ENCODE results near the gene OGDHL. TPM values are rescaled to one million over a fixed set of nuclear protein-coding genes. Genes with fewer than 3 reads are reported as not detected.

OGDHL gene
- polyA plus RNA-seq, 1 donor from 2014 or later: 40.7 TPM

DNA sequence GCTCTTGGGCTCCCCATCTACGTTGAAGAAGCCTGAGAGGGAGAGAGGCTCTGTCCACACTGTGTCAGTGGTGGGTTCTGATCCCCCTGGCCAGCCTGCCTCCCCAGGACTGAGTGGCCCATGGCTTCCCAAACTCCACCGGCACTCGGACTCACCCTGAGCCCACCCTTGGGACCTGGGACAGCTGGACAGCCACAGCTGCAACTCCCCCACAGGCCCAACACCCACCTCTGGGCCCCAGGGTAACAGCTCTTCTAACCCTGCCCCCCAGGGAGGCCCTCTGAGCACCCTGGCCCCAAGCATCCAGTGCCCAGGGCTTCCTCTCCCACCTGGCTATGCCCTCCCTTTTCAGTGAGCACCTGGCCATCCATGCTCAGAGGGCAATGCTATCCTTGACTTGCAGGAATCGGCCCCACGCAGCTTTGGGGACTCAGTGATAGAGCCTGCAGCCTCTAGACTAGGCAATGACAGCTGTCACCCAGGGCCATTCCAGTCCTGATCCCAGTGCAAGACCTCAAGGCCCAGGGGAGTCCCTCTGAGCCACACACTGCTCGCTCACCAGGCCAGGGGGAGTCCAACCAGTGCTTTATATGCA, 17.9 kb downstream of the OGDHL start:
- no peaks in the 10 kb centered on the region for H3K27me3 ChIP-seq (ENCODE audit: insufficient read depth, low read depth, low read length)
- H3K4me3 ChIP-seq (ENCODE audit: low read length): no peak overlapping the region
- no peak overlapping the region for H3K9ac ChIP-seq (ENCODE audit: low read length)
- no peaks in the 10 kb centered on the region for H4K20me1 ChIP-seq (ENCODE audit: insufficient read depth)
- no peaks in the 10 kb centered on the region for H3K9me3 ChIP-seq (ENCODE audit: low read length)
- H3K27ac ChIP-seq (ENCODE audit: low read length): no peak overlapping the region
- no peaks in the 10 kb centered on the region for H3F3A ChIP-seq (ENCODE audit: insufficient read depth, low read length, poor library complexity, severe bottlenecking)
- H3K4me2 ChIP-seq (ENCODE audit: low read length): no peak overlapping the region
- no peaks in the 10 kb centered on the region for H3K36me3 ChIP-seq (ENCODE audit: insufficient read depth, low read length)
- no peaks in the 10 kb centered on the region for H3K79me2 ChIP-seq (replicated peaks; ENCODE audit: insufficient read depth, low read length)
- TF ChIP-seq, protein P1, sequence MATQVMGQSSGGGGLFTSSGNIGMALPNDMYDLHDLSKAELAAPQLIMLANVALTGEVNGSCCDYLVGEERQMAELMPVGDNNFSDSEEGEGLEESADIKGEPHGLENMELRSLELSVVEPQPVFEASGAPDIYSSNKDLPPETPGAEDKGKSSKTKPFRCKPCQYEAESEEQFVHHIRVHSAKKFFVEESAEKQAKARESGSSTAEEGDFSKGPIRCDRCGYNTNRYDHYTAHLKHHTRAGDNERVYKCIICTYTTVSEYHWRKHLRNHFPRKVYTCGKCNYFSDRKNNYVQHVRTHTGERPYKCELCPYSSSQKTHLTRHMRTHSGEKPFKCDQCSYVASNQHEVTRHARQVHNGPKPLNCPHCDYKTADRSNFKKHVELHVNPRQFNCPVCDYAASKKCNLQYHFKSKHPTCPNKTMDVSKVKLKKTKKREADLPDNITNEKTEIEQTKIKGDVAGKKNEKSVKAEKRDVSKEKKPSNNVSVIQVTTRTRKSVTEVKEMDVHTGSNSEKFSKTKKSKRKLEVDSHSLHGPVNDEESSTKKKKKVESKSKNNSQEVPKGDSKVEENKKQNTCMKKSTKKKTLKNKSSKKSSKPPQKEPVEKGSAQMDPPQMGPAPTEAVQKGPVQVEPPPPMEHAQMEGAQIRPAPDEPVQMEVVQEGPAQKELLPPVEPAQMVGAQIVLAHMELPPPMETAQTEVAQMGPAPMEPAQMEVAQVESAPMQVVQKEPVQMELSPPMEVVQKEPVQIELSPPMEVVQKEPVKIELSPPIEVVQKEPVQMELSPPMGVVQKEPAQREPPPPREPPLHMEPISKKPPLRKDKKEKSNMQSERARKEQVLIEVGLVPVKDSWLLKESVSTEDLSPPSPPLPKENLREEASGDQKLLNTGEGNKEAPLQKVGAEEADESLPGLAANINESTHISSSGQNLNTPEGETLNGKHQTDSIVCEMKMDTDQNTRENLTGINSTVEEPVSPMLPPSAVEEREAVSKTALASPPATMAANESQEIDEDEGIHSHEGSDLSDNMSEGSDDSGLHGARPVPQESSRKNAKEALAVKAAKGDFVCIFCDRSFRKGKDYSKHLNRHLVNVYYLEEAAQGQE (IDR thresholded peaks at IDR 0.05; ENCODE audit: borderline replicate concordance): no peak
- no peak for TF ChIP-seq EP300 (conservative IDR thresholded peaks at IDR 0.05; ENCODE audit: poor library complexity, severe bottlenecking)
- TF ChIP-seq POLR2AphosphoS5 (IDR thresholded peaks at IDR 0.05): no peak
- TF ChIP-seq, protein P2, sequence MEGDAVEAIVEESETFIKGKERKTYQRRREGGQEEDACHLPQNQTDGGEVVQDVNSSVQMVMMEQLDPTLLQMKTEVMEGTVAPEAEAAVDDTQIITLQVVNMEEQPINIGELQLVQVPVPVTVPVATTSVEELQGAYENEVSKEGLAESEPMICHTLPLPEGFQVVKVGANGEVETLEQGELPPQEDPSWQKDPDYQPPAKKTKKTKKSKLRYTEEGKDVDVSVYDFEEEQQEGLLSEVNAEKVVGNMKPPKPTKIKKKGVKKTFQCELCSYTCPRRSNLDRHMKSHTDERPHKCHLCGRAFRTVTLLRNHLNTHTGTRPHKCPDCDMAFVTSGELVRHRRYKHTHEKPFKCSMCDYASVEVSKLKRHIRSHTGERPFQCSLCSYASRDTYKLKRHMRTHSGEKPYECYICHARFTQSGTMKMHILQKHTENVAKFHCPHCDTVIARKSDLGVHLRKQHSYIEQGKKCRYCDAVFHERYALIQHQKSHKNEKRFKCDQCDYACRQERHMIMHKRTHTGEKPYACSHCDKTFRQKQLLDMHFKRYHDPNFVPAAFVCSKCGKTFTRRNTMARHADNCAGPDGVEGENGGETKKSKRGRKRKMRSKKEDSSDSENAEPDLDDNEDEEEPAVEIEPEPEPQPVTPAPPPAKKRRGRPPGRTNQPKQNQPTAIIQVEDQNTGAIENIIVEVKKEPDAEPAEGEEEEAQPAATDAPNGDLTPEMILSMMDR (IDR thresholded peaks at IDR 0.05; ENCODE audit: poor library complexity, severe bottlenecking): no peak
- TF ChIP-seq MXI1 (conservative IDR thresholded peaks at IDR 0.05; ENCODE audit: poor library complexity, severe bottlenecking): no peak
- TF ChIP-seq TAF1 (IDR thresholded peaks at IDR 0.05; ENCODE audit: low read depth): no peak
- TF ChIP-seq SMC3 (conservative IDR thresholded peaks at IDR 0.05; ENCODE audit: poor library complexity): no peak
- no peak for TF ChIP-seq EZH2 (IDR thresholded peaks at IDR 0.05; ENCODE audit: borderline replicate concordance, insufficient read depth, low read length, poor library complexity, severe bottlenecking)
- no peak for TF ChIP-seq RAD21 (conservative IDR thresholded peaks at IDR 0.05)
- H2AFZ ChIP-seq (ENCODE audit: low read depth, low read length): no peak overlapping the region
- no peaks in the 10 kb centered on the region for H3K9me2 ChIP-seq (ENCODE audit: insufficient read depth, low read length)

DNA sequence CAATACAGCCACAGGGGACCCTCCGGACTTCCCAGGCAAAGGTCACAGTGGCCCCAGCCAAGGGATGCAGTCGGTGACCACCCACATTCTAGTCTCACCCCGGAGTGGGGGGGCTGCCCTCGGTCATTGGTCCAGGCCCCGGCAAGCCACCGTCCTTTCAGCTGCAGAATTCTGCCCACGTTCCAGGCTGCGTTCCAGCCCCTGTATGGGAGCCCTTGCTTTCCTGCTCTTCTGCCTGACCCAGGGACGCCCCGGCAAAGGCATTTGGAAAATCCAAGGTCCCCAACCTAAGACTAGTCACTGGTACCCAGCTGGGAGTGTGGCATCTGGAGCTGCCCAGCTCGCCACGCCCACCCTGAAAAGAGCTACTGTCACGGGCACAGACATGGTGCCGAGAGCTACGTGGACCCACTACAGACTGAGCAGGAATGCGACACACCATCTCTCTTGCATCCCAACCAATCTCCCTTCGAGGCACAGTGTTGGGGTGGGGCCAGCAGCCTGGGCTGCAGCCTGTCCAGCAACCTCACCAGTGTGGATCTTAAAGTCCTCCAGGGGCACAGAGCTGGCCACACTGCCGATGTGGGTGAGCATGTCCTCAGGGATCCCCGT, 18.6 kb downstream of the OGDHL start:
- no peak overlapping the region for H2AFZ ChIP-seq (ENCODE audit: low read depth, low read length)
- H3K36me3 ChIP-seq (ENCODE audit: insufficient read depth, low read length): no peaks in the 10 kb centered on the region

More for the DNA sequence above, 18.6 kb downstream of the OGDHL start:
- H3K79me2 ChIP-seq (replicated peaks; ENCODE audit: insufficient read depth, low read length): no peaks in the 10 kb centered on the region
- no peaks in the 10 kb centered on the region for H3K9me2 ChIP-seq (ENCODE audit: insufficient read depth, low read length)
- H3K9ac ChIP-seq (ENCODE audit: low read length): no peak overlapping the region
- TF ChIP-seq EZH2 (IDR thresholded peaks at IDR 0.05; ENCODE audit: borderline replicate concordance, insufficient read depth, low read length, poor library complexity, severe bottlenecking) (no peak), SMC3 (conservative IDR thresholded peaks at IDR 0.05; ENCODE audit: poor library complexity) (no peak), POLR2AphosphoS5 (IDR thresholded peaks at IDR 0.05) (no peak), TAF1 (IDR thresholded peaks at IDR 0.05; ENCODE audit: low read depth) (no peak), RAD21 (conservative IDR thresholded peaks at IDR 0.05) (no peak), MXI1 (conservative IDR thresholded peaks at IDR 0.05; ENCODE audit: poor library complexity, severe bottlenecking) (no peak), EP300 (conservative IDR thresholded peaks at IDR 0.05; ENCODE audit: poor library complexity, severe bottlenecking) (no peak)
- TF ChIP-seq, protein P2 (IDR thresholded peaks at IDR 0.05; ENCODE audit: poor library complexity, severe bottlenecking): no peak
- TF ChIP-seq, protein P1 (IDR thresholded peaks at IDR 0.05; ENCODE audit: borderline replicate concordance): no peak
- H4K20me1 ChIP-seq (ENCODE audit: insufficient read depth): no peaks in the 10 kb centered on the region
- H3K27me3 ChIP-seq (ENCODE audit: insufficient read depth, low read depth, low read length): no peaks in the 10 kb centered on the region
- H3F3A ChIP-seq (ENCODE audit: insufficient read depth, low read length, poor library complexity, severe bottlenecking): no peaks in the 10 kb centered on the region
- no peaks in the 10 kb centered on the region for H3K9me3 ChIP-seq (ENCODE audit: low read length)
- H3K4me2 ChIP-seq (ENCODE audit: low read length): no peak overlapping the region
- no peak overlapping the region for H3K4me3 ChIP-seq (ENCODE audit: low read length)
- H3K27ac ChIP-seq (ENCODE audit: low read length): no peak overlapping the region

Data from neural cell (in vitro differentiated cells).